HEK293T (cell line): ENCODE data around the gene FADS3.

ENCODE experiments used
- ARNT ChIP-seq: fragments of 450-650 bp; IDR thresholded peaks from 2 replicates; pipeline ENCODE4 v1.6.1; 2017; ENCODE audit warnings: mild to moderate bottlenecking
- BHLHE40 ChIP-seq: fragments of 450-650 bp; IDR thresholded peaks from 2 replicates; pipeline ENCODE4 v1.6.1; 2016; ENCODE audit warnings: mild to moderate bottlenecking, moderate library complexity, borderline replicate concordance
- ELF4 ChIP-seq: fragments of 450-650 bp; IDR thresholded peaks from 2 replicates; pipeline ENCODE4 v1.6.1; 2017; ENCODE audit warnings: antibody characterized with exemption
- FOXA1 ChIP-seq: fragments of 450-650 bp; IDR thresholded peaks from 2 replicates; pipeline ENCODE4 v1.6.1; 2016; ENCODE audit warnings: mild to moderate bottlenecking
- FOXK2 ChIP-seq: fragments of 450-650 bp; IDR thresholded peaks from 2 replicates; pipeline ENCODE4 v1.6.1; 2016; ENCODE audit warnings: mild to moderate bottlenecking
- FOXM1 ChIP-seq: fragments of 450-650 bp; IDR thresholded peaks from 2 replicates; pipeline ENCODE4 v1.6.1; 2017; ENCODE audit warnings: mild to moderate bottlenecking, borderline replicate concordance
- HDGF ChIP-seq: fragments of 450-650 bp; IDR thresholded peaks from 2 replicates; pipeline ENCODE4 v1.6.1; 2017; ENCODE audit warnings: antibody characterized with exemption, borderline replicate concordance
- L3MBTL2 ChIP-seq: fragments of 450-650 bp; conservative IDR thresholded peaks from 2 replicates; pipeline ENCODE4 v1.6.1; 2016; ENCODE audit warnings: mild to moderate bottlenecking
- LEF1 ChIP-seq: fragments of 450-650 bp; IDR thresholded peaks from 2 replicates; pipeline ENCODE4 v1.6.1; 2017; ENCODE audit warnings: mild to moderate bottlenecking, borderline replicate concordance
- NFRKB ChIP-seq: fragments of 450-650 bp; IDR thresholded peaks from 2 replicates; pipeline ENCODE4 v1.6.1; 2016; ENCODE audit warnings: mild to moderate bottlenecking, moderate library complexity
- SP1 ChIP-seq: fragments of 450-650 bp; IDR thresholded peaks from 2 replicates; pipeline ENCODE4 v1.6.1; 2017
- SUZ12 ChIP-seq: fragments of 450-650 bp; IDR thresholded peaks from 2 replicates; pipeline ENCODE4 v1.6.1; 2016; ENCODE audit warnings: mild to moderate bottlenecking
- TARDBP ChIP-seq: fragments of 450-650 bp; IDR thresholded peaks from 2 replicates; pipeline ENCODE4 v1.6.1; 2016
- ZNF384 ChIP-seq: fragments of 450-650 bp; IDR thresholded peaks from 2 replicates; pipeline ENCODE4 v1.6.1; 2016

- TF ChIP-seq LEF1 = no peak
- TF ChIP-seq NFRKB = no peak
- TF ChIP-seq ARNT = no peak
- TF ChIP-seq FOXK2 = no peak
- no peak for TF ChIP-seq BHLHE40
- no peak for TF ChIP-seq SUZ12
- no peak for TF ChIP-seq FOXA1
- no peak for TF ChIP-seq ELF4
- TF ChIP-seq TARDBP = no peak
- no peak for TF ChIP-seq ZNF384
- no peak for TF ChIP-seq SP1
- no peak for TF ChIP-seq HDGF
- TF ChIP-seq FOXM1 = no peak
- no peak for TF ChIP-seq L3MBTL2
Measured at GRCh38 chr11:61885166-61885778, 6.1 kb downstream of the FADS3 start.
